Fibroblast of the aortic adventitia (primary cell): Measurements from ENCODE around the gene BRAT1. TPM values are rescaled to one million over a fixed set of nuclear protein-coding genes. Genes with fewer than 3 reads are reported as not detected.
"Not testable (repeated sequence)": the region's sequence is repeated elsewhere in the genome, so short reads cannot be mapped to it uniquely, and the experiment has no call there.

Experiments used
- DNase-seq: peaks from one replicate; pipeline ENCODE4 v3.0.0-alpha.2; 2010; ENCODE audit warnings: low read depth
- H3K4me3 ChIP-seq: 2 replicates; pipeline ENCODE4 v1.5.1; 2011; ENCODE audit warnings: low read depth, mild to moderate bottlenecking, control low read depth, low read length, moderate library complexity
- total RNA-seq: library from RNA; depleted of rRNA; stranded (reverse); fragments of >200 nt; gene quantifications from 2 replicates; pipeline ENCODE4 v1.2.3, GENCODE V29; 2012; ENCODE audit warnings: low replicate concordance
- TF ChIP-seq, protein P1 (sequence below): IDR thresholded peaks from 2 replicates; pipeline ENCODE4 v1.5.1; 2011; ENCODE audit warnings: mild to moderate bottlenecking, low read length, control low read depth, inconsistent platforms; ENCODE audit not compliant: insufficient read depth

BRAT1 gene
- total RNA-seq, 1 donor, result 22.3 TPM

DNA sequence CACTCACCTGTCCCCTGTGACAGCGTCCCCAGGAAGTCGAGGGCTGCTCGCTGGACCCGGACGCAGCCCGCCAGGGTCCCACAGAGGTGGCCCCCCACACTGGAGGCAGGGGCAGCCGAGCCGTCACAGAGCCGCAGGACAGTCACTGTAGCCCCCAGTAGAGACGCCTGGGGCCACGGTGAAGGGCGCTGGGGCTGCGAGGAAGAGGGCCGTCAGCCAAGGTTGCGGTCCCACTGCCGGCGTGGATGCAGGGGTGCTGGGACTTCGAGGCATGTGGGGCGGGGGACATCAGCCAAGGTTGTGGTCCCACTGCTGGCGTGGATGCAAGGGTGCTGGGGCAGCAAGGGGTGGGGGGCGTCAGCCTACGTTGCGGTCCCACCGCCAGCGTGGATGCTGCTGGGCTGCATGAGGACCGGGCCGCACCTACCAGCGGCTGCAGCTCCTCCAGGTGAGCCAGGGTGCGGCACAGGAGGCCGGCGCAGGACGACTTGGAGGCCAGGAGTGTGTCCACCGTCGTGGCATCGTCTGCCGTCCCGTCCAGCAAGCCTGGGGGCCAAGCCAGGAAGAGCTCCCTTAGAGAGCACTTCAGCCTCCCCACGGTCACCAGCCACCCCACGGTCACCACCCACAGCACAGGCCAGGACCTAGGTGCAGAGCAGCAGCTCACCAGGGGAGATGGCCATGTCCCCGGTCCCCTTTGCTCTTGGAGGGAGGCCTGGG is 13.9 kb downstream of the BRAT1 start:
- DNase-seq, result no peak

DNA sequence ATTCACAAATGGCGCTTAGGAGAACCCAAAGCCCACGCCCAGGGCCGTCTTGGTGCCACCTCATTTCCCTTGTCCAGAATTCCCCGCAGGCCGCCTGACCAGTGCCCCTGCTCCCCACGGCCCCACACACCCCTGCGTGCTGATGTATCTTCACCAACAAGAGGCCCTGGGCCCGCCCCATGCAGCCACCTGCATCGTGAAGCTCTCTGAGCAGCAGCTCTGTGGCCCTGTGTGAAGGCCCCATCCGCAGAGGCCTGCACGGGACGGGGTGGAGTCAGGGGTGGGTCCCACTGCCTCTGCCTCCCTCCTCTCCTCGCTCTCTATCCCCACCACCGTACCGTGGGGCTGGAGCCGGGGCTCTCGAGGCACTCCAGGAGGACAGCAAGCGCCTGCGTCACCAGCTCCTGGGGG is 14.7 kb downstream of the BRAT1 start:
- no peak for DNase-seq
- H3K4me3 ChIP-seq, result no peak overlapping the region
- TF ChIP-seq, protein P1, sequence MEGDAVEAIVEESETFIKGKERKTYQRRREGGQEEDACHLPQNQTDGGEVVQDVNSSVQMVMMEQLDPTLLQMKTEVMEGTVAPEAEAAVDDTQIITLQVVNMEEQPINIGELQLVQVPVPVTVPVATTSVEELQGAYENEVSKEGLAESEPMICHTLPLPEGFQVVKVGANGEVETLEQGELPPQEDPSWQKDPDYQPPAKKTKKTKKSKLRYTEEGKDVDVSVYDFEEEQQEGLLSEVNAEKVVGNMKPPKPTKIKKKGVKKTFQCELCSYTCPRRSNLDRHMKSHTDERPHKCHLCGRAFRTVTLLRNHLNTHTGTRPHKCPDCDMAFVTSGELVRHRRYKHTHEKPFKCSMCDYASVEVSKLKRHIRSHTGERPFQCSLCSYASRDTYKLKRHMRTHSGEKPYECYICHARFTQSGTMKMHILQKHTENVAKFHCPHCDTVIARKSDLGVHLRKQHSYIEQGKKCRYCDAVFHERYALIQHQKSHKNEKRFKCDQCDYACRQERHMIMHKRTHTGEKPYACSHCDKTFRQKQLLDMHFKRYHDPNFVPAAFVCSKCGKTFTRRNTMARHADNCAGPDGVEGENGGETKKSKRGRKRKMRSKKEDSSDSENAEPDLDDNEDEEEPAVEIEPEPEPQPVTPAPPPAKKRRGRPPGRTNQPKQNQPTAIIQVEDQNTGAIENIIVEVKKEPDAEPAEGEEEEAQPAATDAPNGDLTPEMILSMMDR, result no peak

More for the DNA sequence above, 13.9 kb downstream of the BRAT1 start:
- no peak overlapping the region for H3K4me3 ChIP-seq
- TF ChIP-seq, protein P1, result no peak

DNA sequence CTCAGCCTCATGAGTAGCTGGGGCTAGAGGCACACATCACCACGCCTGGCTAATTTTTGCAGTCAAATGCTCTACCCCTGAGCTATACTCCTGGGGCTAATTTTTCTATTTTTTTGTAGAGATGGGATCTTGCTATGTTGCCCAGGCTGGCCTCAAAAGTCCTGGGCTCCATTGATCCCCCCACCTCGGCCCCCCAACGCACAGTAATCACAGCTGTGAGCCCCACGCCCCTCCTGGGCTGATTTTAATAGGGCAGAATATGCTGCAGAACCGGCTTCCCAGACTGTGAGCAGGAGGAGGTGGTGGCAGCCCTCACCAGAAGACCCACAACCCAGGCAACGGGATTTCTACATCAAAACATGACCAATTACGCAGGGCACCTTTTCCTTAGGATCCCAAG is 15.2 kb downstream of the BRAT1 start:
- H3K4me3 ChIP-seq, result no peak overlapping the region
- no peak for DNase-seq
- TF ChIP-seq, protein P1, result no peak

DNA sequence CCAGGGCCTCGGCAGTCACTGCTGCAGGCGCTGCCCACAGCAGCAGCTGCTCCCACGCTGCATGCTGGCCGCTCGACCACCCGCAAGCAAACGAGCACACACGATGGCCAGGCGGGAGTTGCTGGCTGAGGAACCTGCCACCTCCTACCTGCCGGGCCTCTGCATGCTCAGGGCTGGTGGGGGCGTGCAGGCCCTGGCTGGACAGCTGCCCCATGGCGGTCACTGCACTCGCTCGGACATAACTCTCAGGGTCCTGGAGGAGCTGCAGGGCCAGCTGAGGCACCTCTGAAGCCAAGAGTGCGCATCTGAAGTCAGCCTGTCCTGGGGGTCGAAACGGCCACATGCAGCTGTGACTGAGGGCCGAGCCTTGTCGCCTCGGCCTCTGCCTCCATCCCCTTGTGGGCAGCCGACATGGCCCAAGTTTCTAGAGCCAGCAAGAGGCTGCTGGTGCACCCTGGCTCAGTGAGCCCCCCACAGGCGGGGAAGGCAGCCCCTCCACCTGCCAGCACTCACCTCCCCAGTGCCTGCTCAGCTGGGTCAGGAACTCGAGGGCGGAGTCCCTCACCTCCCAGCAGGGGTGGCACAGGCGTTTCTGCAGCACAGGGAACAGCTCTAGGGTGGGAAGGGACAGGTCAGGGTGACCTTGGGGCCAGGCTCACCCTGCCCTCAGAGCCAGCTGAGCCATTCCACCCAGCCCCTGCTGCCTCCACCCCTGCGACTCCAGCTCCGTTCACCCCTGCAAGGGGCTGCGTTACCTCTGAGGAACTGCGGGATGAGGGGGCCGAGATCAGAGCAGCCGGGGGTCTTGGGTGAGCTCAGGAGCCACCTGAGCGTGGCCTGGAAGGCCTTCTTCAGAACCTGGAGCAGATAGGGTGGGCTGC is 16.1 kb downstream of the BRAT1 start:
- TF ChIP-seq, protein P1, result no peak
- no peak for DNase-seq
- H3K4me3 ChIP-seq, result no peak overlapping the region

DNA sequence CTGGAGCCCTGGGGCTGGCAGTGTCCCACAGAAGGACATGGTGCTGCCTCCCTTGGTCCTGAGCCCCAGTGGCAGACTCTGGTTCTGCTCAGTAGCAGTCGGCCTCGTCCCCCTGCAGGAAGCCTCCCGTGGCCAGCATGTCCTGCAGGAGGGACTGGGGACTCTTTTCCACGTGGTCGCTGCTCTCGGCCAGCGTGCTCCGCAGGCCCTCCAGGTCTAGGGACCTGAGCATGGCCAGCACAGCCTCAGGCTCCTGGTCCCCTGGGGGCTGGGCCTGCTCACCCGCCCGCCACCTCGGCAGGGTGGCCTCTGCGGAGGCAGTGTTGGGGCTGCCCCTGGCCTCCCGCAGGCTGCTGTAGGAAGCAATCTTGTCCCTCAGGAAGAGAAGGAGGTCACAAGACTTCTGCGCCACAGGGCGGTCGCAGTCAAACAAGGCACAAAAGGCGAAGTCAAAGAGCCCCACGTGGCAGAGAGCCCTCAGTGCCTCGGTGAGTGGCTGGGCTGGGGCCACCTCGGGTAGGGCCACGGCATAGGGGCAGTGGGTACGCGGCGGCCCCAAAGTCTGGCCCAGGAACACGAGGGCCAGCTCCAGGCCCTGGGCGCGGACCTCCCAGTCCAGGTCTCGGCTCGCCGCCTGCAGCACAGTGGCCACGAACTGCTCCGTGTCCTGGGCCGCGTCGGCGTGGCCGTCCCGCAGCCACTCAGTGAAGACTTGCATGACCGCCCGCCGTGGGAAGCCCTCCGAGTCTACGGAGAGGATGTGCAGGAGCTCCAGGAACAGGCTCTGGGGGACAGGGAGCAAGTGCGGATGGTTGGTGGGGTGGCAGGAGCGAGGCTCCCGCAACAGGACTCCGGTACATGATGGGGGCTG is 17.1 kb downstream of the BRAT1 start:
- no peak for DNase-seq
- TF ChIP-seq, protein P1, result no peak
- H3K4me3 ChIP-seq, result no peak overlapping the region

DNA sequence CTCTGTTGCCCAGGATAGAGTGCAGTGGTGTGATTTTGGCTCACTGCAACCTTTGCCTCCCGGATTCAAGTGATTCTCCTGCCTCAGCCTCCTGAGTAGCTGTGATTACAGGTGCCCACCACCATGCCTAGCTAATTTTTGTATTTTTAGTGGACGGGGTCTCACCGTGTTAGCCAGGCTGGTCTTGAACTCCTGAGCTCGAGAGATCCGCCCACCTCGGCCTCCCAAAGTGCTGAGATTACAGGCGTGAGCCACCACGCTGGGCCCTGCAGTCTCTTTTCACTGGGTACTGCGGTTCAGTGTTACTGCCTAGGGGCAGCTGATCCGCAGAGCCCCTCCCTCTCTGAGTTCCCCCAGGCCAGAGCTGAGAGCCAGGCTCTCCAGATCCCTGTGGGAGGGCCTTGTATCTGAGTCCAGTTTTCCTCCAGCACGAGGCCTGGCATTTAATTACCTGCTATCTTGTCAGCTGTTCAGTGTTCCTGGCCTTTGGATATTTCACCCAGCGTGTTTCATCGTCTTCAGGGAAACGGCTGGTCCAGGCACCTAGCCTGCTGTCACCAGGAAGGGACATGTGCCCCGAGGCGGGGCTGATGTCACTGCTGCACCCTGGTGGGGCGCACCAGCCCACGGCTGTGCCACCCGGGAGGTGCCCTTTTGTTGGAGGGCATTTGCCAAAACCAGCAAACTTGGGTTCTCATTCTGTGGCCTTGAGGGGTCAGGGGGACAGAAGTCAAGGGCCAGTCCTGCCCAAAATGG is 19.3 kb downstream of the BRAT1 start:
- not testable (repeated sequence) for DNase-seq, H3K4me3 ChIP-seq

DNA sequence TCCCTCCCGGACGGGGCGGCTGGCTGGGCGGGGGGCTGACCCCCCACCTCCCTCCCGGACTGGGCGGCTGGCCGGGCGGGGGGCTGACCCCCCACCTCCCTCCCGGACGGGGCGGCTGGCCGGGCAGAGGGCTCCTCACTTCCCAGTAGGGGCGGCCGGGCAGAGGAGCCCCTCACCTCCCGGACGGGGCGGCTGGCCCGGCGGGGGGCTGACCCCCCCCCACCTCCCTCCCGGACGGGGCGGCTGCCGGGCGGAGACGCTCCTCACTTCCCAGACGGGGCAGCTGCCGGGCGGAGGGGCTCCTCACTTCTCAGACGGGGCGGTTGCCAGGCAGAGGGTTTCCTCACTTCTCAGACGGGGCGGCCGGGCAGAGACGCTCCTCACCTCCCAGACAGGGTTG is 21.1 kb downstream of the BRAT1 start:
- not testable (repeated sequence) for H3K4me3 ChIP-seq, DNase-seq

DNA sequence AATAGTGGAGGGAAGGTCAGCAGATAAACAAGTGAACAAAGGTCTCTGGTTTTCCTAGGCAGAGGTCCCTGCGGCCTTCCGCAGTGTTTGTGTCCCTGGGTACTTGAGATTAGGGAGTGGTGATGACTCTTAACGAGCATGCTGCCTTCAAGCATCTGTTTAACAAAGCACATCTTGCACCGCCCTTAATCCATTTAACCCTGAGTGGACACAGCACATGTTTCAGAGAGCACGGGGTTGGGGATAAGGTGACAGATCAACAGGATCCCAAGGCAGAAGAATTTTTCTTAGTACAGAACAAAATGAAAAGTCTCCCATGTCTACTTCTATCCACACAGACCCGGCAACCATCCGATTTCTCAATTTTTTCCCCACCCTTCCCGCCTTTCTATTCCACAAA is 21.8 kb downstream of the BRAT1 start:
- not testable (repeated sequence) for DNase-seq, H3K4me3 ChIP-seq

DNA sequence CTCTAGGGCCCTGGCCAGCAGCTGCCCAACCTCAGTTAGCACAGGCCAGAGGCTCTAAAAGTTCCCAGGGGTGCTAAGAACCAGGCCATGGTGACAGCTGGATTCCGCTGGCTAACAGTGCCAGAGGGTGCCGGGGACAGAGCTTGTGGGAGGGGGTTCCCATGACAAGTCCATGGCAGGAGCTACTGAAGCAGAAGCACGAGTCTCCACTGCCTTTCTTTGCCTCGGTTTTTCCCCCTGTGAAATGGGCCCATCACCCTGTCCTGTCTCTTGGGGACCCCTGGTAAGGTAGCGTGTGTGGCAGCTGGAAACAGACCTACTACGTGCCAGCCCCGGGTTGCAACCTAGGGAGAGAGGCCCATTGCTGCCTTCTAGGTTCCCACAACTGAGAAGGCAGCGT is 22.5 kb downstream of the BRAT1 start:
- not testable (repeated sequence) for H3K4me3 ChIP-seq, DNase-seq

DNA sequence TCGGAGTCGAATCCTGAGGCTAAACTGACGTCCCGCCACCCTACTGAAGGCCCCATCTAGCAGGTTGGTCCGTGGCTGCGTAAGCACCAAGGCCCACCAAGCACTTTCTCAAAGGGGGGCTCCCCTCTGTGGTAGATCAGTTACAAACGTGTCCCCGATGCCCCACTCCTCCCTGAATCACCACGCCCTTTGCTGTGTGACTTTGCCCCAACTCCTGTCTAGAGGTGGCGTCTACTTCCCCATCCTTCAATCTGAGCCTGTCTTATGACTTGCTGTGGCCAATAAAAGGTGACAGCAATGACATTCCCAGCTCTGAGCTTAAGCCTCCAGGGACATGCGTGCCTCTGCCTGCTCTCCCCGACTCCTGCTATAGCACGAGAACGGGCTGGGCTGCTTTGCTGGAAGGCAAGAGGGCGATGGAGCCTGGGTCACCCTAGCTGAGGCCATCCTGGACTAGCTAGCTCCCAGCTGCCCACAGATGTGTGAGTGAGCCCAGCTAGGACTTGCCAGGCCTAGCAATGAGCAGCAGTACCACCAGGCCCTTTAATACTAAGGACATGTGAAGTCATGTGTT is 23.0 kb downstream of the BRAT1 start:
- DNase-seq, H3K4me3 ChIP-seq: not testable (repeated sequence)

DNA sequence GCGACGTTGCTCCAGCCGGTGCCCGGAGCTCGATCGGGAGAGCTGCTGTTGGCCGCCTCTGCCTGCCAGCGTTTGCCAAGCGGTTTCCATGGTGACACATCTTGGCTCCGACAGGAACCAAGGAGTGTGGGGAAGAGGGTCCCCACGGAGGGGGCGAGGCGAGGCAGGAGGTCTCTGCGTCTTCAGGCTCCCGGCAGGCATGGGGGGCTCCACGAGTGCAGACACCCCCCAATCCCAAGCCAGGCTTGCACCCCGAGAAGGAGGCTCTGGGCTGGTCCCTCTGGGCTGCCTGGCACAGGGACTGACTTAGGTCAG is 23.6 kb downstream of the BRAT1 start:
- H3K4me3 ChIP-seq, DNase-seq: not testable (repeated sequence)
